ENCODE data around the gene COLQ.

Gene COLQ

GRCh38 chr3:15521573-15521965 is at the start of gene COLQ:
Gene COLQ, minus strand, starts transcription at chr3:15521706. Its CDS starts 81 bp downstream, at chr3:15521625.
- H3K4me3 ChIP-seq (ENCODE audit: low read depth, low read length), result no peak within 1 kb of the TSS
- TF ChIP-seq, protein P1, sequence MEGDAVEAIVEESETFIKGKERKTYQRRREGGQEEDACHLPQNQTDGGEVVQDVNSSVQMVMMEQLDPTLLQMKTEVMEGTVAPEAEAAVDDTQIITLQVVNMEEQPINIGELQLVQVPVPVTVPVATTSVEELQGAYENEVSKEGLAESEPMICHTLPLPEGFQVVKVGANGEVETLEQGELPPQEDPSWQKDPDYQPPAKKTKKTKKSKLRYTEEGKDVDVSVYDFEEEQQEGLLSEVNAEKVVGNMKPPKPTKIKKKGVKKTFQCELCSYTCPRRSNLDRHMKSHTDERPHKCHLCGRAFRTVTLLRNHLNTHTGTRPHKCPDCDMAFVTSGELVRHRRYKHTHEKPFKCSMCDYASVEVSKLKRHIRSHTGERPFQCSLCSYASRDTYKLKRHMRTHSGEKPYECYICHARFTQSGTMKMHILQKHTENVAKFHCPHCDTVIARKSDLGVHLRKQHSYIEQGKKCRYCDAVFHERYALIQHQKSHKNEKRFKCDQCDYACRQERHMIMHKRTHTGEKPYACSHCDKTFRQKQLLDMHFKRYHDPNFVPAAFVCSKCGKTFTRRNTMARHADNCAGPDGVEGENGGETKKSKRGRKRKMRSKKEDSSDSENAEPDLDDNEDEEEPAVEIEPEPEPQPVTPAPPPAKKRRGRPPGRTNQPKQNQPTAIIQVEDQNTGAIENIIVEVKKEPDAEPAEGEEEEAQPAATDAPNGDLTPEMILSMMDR (IDR thresholded peaks at IDR 0.05; ENCODE audit: low read depth, low read length, missing control alignments), result no peak
- in situ Hi-C loops (cut with HindIII; ENCODE audit: low sequenced_read_pairs), result no loop called here
- no peak for DNase-seq (ENCODE audit: low read depth)

GRCh38 chr3:15563190-15563589 is 41.7 kb upstream of the COLQ start:
- DNase-seq (ENCODE audit: low read depth), result no peak
- H3K4me3 ChIP-seq (ENCODE audit: low read depth, low read length), result no peak overlapping the region
- TF ChIP-seq, protein P1 (IDR thresholded peaks at IDR 0.05; ENCODE audit: low read depth, low read length, missing control alignments), result no peak
- in situ Hi-C loops (cut with HindIII; ENCODE audit: low sequenced_read_pairs), result no loop called here

DNA sequence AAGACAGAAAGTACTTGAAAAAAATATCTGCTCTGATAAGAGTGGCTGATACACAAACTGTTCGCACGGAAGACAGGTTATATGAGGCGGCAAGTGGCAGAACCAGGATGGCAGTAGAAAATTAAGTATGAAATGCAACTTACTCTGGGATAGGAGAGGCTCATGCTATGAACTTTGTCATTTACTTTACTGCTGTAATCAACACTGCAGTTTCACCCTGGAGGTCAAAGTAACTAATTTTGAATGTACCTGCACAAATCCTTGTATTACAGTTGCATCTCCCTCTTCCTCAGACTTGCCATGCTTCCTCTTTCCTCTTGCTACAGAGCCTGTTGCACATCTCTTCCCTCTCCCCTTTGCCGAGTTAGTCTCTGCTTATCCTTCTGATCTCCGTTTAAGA is 41.1 kb upstream of the COLQ start:
- in situ Hi-C loops (cut with HindIII; ENCODE audit: low sequenced_read_pairs), result no loop called here
- TF ChIP-seq, protein P1 (IDR thresholded peaks at IDR 0.05; ENCODE audit: low read depth, low read length, missing control alignments), result no peak
- no peak for DNase-seq (ENCODE audit: low read depth)
- no peak overlapping the region for H3K4me3 ChIP-seq (ENCODE audit: low read depth, low read length)

DNA sequence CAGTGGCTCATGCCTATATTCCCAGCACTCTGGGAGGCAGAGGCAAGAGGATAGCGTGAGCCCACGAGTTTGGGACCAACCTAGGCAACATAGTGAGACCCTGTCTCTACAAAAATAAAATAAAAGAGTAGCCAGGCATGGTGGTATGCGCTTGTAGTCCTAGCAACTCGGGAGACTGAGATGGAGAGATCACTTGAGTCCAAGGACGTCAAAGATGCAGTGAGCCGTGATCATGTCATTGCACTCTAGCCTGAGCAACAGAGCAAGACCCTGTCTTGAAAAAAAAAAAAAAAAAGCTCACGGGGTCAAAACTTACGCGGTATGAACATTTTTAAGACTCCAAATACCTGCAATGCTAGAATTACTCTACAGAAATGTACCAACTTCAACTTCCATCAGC is 37.1 kb upstream of the COLQ start:
- H3K4me3 ChIP-seq (ENCODE audit: low read depth, low read length), result no peak overlapping the region
- in situ Hi-C loops (cut with HindIII; ENCODE audit: low sequenced_read_pairs), result no loop called here
- no peak for DNase-seq (ENCODE audit: low read depth)
- TF ChIP-seq, protein P1 (IDR thresholded peaks at IDR 0.05; ENCODE audit: low read depth, low read length, missing control alignments), result no peak

DNA sequence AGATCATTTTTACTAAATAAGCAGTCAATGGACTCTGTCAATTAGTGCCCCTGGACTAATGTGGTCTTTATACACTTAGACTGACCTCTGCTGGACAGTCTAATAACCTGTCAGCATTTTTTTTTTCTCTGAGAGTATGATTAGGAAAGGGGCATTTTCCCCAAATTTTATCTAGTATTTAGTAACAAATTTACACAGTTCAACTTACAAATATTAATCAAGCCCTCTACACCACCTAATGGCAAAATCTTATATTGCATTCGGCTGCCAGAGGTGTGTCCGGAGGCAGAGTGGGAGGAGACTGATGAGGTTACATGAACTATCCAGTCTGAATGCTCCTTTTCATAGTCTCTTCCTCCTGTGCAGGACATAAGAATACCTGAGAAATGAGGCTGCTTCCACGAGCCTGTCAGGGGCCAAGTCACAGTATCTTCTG is 36.0 kb upstream of the COLQ start:
- DNase-seq (ENCODE audit: low read depth), result peak; percentile 70
- in situ Hi-C loops (cut with HindIII; ENCODE audit: low sequenced_read_pairs), result no loop called here
- H3K4me3 ChIP-seq (ENCODE audit: low read depth, low read length), result no peak overlapping the region
- TF ChIP-seq, protein P1 (IDR thresholded peaks at IDR 0.05; ENCODE audit: low read depth, low read length, missing control alignments), result peak; percentile 62

GRCh38 chr3:15556512-15556911 is 35.0 kb upstream of the COLQ start:
- in situ Hi-C loops (cut with HindIII; ENCODE audit: low sequenced_read_pairs), result no loop called here
- DNase-seq (ENCODE audit: low read depth), result no peak
- TF ChIP-seq, protein P1 (IDR thresholded peaks at IDR 0.05; ENCODE audit: low read depth, low read length, missing control alignments), result no peak
- H3K4me3 ChIP-seq (ENCODE audit: low read depth, low read length), result no peak overlapping the region

DNA sequence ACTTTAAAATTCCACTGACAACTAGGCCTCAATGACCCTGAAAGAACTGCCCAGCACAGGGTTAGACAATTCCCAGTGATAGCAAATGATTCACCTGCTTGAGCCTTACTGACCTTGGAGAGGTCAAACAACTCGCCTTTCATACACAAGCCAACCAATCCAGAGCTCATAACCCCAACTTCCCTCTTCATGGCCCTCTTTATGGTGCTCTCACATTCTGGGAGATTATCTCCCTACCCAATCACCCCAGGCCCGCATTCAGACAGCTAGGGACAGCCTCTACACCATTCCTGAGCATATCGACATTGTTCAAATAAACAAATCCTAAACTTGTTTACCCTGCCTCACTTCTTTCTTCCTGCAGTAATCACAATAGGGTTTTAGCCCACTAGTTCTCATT is 32.2 kb upstream of the COLQ start:
- in situ Hi-C loops (cut with HindIII; ENCODE audit: low sequenced_read_pairs), result no loop called here

More for the DNA sequence above, 32.2 kb upstream of the COLQ start:
- TF ChIP-seq, protein P1 (IDR thresholded peaks at IDR 0.05; ENCODE audit: low read depth, low read length, missing control alignments), result no peak
- DNase-seq (ENCODE audit: low read depth), result no peak
- H3K4me3 ChIP-seq (ENCODE audit: low read depth, low read length), result no peak overlapping the region
